ENCODE results near the gene FBXL17.

FBXL17 gene

GRCh38 chr5:108260858-108261170 lies 121.1 kb downstream of the FBXL17 start:
- no peak overlapping the region for H3K27ac ChIP-seq
- TF ChIP-seq, protein P1, sequence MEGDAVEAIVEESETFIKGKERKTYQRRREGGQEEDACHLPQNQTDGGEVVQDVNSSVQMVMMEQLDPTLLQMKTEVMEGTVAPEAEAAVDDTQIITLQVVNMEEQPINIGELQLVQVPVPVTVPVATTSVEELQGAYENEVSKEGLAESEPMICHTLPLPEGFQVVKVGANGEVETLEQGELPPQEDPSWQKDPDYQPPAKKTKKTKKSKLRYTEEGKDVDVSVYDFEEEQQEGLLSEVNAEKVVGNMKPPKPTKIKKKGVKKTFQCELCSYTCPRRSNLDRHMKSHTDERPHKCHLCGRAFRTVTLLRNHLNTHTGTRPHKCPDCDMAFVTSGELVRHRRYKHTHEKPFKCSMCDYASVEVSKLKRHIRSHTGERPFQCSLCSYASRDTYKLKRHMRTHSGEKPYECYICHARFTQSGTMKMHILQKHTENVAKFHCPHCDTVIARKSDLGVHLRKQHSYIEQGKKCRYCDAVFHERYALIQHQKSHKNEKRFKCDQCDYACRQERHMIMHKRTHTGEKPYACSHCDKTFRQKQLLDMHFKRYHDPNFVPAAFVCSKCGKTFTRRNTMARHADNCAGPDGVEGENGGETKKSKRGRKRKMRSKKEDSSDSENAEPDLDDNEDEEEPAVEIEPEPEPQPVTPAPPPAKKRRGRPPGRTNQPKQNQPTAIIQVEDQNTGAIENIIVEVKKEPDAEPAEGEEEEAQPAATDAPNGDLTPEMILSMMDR (IDR thresholded peaks at IDR 0.05): peak; percentile 67
- no peak for TF ChIP-seq ZFX (IDR thresholded peaks at IDR 0.05; ENCODE audit: borderline replicate concordance)

- no peak for TF ChIP-seq ZFX (IDR thresholded peaks at IDR 0.05; ENCODE audit: borderline replicate concordance)
- TF ChIP-seq, protein P1 (IDR thresholded peaks at IDR 0.05): peak; percentile 97
- no peak overlapping the region for H3K27ac ChIP-seq
Measured at GRCh38 chr5:108260117-108260857, 121.6 kb downstream of the FBXL17 start.

DNA sequence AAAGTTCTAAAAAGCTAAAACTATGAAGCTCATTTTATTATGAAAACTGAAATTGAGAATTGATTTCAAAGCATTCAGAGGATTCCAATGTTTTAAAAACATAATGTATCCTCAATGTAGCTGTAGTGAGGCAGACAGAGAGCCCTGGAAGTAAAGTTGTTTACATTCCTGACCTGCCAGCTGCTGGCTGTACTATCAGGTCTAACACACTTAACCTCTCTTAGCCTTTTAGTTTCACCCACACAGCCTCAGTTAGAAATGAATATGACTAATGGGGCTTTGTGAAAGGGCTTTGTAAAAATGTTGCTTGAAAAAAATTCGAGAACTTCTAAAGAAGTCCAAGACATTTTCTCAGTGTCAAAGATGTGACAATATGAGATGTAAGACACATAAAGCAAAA lies 122.6 kb downstream of the FBXL17 start:
- TF ChIP-seq, protein P1 (IDR thresholded peaks at IDR 0.05): no peak
- no peak for TF ChIP-seq ZFX (IDR thresholded peaks at IDR 0.05; ENCODE audit: borderline replicate concordance)
- H3K27ac ChIP-seq: no peak overlapping the region

DNA sequence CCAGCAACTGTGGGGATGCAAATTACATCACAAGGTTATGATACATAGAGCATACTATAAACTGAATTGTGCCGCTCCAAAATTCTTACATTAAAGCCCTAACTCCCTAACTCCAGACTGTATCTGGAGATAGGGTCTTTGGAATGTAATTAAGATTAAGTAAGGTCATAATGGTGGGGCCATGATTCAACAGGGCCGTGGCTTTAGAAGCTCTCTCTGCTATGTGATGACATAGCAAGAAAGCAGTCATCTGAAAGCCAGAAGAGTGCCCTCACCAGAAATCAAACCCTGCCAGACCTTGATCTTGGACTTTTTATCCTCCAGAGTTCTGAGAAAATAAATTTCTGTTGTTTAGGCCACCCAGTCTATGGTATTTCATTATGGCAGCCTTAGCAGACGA lies 123.9 kb downstream of the FBXL17 start:
- H3K27ac ChIP-seq: no peak overlapping the region
- TF ChIP-seq, protein P1 (IDR thresholded peaks at IDR 0.05): no peak
- TF ChIP-seq ZFX (IDR thresholded peaks at IDR 0.05; ENCODE audit: borderline replicate concordance): no peak

DNA sequence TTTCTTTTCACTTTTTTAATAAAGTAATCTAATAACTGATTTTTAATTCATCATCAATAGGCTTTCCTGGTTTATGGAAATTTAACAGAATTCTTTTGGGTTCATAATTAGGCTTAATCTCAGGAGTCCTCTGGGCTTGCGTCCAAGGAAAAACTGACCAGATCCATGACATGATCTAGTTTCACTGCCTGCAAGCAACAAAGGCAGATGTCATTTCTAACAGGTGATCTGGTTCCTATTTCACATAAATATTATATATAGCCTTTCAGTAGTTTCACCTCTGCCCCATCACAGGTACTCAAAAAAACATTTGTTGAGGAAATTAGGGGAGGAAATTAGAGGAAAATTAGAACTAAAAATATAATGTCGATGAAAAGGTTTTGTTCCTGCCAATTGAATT lies 126.4 kb downstream of the FBXL17 start:
- no peak overlapping the region for H3K27ac ChIP-seq
- TF ChIP-seq ZFX (IDR thresholded peaks at IDR 0.05; ENCODE audit: borderline replicate concordance): no peak
- TF ChIP-seq, protein P1 (IDR thresholded peaks at IDR 0.05): no peak

GRCh38 chr5:108251350-108251749 lies 130.5 kb downstream of the FBXL17 start:
- H3K27ac ChIP-seq: no peak overlapping the region
- TF ChIP-seq ZFX (IDR thresholded peaks at IDR 0.05; ENCODE audit: borderline replicate concordance): no peak
- TF ChIP-seq, protein P1 (IDR thresholded peaks at IDR 0.05): no peak

GRCh38 chr5:108249785-108250426 lies 132.0 kb downstream of the FBXL17 start:
- H3K27ac ChIP-seq: no peak overlapping the region
- TF ChIP-seq, protein P1 (IDR thresholded peaks at IDR 0.05): no peak
- TF ChIP-seq ZFX (IDR thresholded peaks at IDR 0.05; ENCODE audit: borderline replicate concordance): no peak

Measured in 22Rv1 (cell line).